ENCODE data around the gene OSGIN1.

DNA sequence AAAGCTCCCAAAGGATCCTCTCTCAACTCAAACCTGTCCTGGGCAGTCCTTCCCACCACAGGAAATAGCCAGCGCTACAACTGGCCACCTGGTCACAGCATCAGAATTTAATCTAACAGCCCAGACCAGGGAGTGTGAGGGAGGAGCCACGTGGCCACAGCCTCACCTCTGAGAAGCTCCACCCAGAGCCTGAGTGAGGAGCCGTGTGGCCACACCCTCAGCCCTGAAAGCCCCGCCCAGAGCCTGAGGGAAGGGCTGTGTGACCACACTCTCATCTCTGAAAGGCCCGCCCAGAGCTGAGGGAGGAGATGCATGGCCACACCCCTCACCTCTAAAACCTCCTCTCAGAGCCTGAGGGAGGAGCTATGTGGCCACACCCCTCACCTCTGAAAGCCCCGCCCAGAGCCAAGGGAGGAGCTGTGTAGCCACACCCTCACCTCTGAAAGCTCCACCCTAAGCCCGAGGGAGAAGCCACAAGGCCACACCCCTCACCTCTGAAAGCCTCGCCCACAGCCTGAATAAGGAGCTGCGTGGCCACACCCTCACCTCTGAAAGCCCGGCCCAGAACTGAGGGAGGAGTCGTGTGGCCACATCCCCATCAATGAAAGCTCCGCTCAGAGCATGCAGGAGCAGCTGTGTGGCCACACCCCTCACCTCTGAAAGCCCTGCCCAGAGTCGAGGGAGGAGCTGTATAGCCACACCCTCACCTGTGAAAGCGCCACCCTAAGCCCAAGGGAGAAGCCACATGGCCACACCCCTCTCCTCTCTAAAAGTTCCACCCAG lies 60.9 kb downstream of the OSGIN1 start:
- TF ChIP-seq, protein P1, sequence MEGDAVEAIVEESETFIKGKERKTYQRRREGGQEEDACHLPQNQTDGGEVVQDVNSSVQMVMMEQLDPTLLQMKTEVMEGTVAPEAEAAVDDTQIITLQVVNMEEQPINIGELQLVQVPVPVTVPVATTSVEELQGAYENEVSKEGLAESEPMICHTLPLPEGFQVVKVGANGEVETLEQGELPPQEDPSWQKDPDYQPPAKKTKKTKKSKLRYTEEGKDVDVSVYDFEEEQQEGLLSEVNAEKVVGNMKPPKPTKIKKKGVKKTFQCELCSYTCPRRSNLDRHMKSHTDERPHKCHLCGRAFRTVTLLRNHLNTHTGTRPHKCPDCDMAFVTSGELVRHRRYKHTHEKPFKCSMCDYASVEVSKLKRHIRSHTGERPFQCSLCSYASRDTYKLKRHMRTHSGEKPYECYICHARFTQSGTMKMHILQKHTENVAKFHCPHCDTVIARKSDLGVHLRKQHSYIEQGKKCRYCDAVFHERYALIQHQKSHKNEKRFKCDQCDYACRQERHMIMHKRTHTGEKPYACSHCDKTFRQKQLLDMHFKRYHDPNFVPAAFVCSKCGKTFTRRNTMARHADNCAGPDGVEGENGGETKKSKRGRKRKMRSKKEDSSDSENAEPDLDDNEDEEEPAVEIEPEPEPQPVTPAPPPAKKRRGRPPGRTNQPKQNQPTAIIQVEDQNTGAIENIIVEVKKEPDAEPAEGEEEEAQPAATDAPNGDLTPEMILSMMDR (IDR thresholded peaks at IDR 0.05) = no peak
- TF ChIP-seq POLR2A (IDR thresholded peaks at IDR 0.05) = no peak
